Liver (tissue), 9 donors: ENCODE data around the gene RAB14. TPM values are rescaled to one million over a fixed set of nuclear protein-coding genes. Genes with fewer than 3 reads are reported as not detected.

Experiments
- DNase-seq: peaks from one replicate; pipeline ENCODE4 v3.0.0-alpha.2; 2017; ENCODE audit warnings: low spot score
- H3K27ac ChIP-seq, 2 donors: one replicate each; pipeline ENCODE4 v1.7.0; 2013; ENCODE audit warnings: inconsistent platforms in 2 of 2, low read length in 2 of 2, control low read depth in 1 of 2, low read depth in 1 of 2, mild to moderate bottlenecking in 1 of 2
- H3K27me3 ChIP-seq, 4 donors: one replicate each; pipeline versions ENCODE4 v1.6.1 to v1.7.0; 2013; ENCODE audit warnings: low read length in 3 of 4, inconsistent platforms in 1 of 4, mild to moderate bottlenecking in 1 of 4, moderate library complexity in 1 of 4; ENCODE audit not compliant: control insufficient read depth in 4 of 4, insufficient read depth in 4 of 4
- H3K36me3 ChIP-seq, 4 donors: one replicate each; pipeline versions ENCODE4 v1.6.1 to v1.7.0; 2013; ENCODE audit warnings: low read length in 3 of 4, mild to moderate bottlenecking in 3 of 4, low read depth in 1 of 4, moderate library complexity in 1 of 4; ENCODE audit not compliant: control insufficient read depth in 4 of 4, insufficient read depth in 3 of 4
- H3K4me1 ChIP-seq, 4 donors: one replicate each; pipeline versions ENCODE4 v1.6.1 to v1.7.0; 2013; ENCODE audit warnings: low read length in 3 of 4, mild to moderate bottlenecking in 3 of 4, moderate library complexity in 1 of 4; ENCODE audit not compliant: control insufficient read depth in 4 of 4, insufficient read depth in 4 of 4
- H3K4me3 ChIP-seq, 3 donors: one replicate each; pipeline versions ENCODE4 v1.6.1 to v1.7.0; 2013; ENCODE audit warnings: low read length in 3 of 3, control low read depth in 1 of 3, low read depth in 1 of 3, mild to moderate bottlenecking in 1 of 3
- H3K9ac ChIP-seq, 2 donors: one replicate each; pipeline ENCODE4 v1.7.0; 2013; ENCODE audit warnings: low read length in 2 of 2, mild to moderate bottlenecking in 2 of 2, moderate library complexity in 2 of 2, control low read depth in 1 of 2, low read depth in 1 of 2
- H3K9me3 ChIP-seq, 4 donors: one replicate each; pipeline versions ENCODE4 v1.6.1 to v1.7.0; 2013; ENCODE audit warnings: low read length in 3 of 4; ENCODE audit not compliant: control insufficient read depth in 4 of 4
- ATF3 ChIP-seq: IDR thresholded peaks from 2 replicates; pipeline ENCODE4 v1.6.1; 2016; ENCODE audit warnings: antibody characterized with exemption
- CTCF ChIP-seq: fragments of 150-350 bp; IDR thresholded peaks from 2 replicates; pipeline ENCODE4 v1.5.1; 2017; ENCODE audit warnings: improper control_type of control experiment, low read depth, low read length; ENCODE audit not compliant: missing input control
- FOXA1 ChIP-seq: IDR thresholded peaks from 2 replicates; pipeline ENCODE4 v1.6.1; 2016; ENCODE audit warnings: antibody characterized with exemption
- FOXA2 ChIP-seq: IDR thresholded peaks from 2 replicates; pipeline ENCODE4 v1.6.1; 2016; ENCODE audit warnings: antibody characterized with exemption
- GABPA ChIP-seq, 2 donors: IDR thresholded peaks in 1 of 2; conservative IDR thresholded peaks in 1 of 2; 2 replicates each; pipeline ENCODE4 v1.6.1; 2016; ENCODE audit warnings: antibody characterized with exemption in 2 of 2, mild to moderate bottlenecking in 1 of 2, moderate library complexity in 1 of 2
- HNF4A ChIP-seq, 2 donors: conservative IDR thresholded peaks; 2 replicates each; pipeline ENCODE4 v1.6.1; 2016; ENCODE audit warnings: antibody characterized with exemption in 2 of 2, mild to moderate bottlenecking in 2 of 2
- HNF4G ChIP-seq: IDR thresholded peaks from 2 replicates; pipeline ENCODE4 v1.6.1; 2016; ENCODE audit warnings: antibody characterized with exemption
- JUND ChIP-seq, 2 donors: IDR thresholded peaks; 2 replicates each; pipeline ENCODE4 v1.6.1; 2016; ENCODE audit warnings: antibody characterized with exemption in 2 of 2
- MAX ChIP-seq: IDR thresholded peaks from 2 replicates; pipeline ENCODE4 v1.6.1; 2016; ENCODE audit warnings: antibody characterized with exemption
- NR2F2 ChIP-seq: IDR thresholded peaks from 2 replicates; pipeline ENCODE4 v1.6.1; 2016; ENCODE audit warnings: antibody characterized with exemption
- RAD21 ChIP-seq, 2 donors: IDR thresholded peaks; 2 replicates each; pipeline ENCODE4 v1.6.1; 2016; ENCODE audit warnings: antibody characterized with exemption in 2 of 2, mild to moderate bottlenecking in 2 of 2
- REST ChIP-seq: IDR thresholded peaks from 2 replicates; pipeline ENCODE4 v1.6.1; 2016; ENCODE audit warnings: antibody characterized with exemption, mild to moderate bottlenecking
- SP1 ChIP-seq: IDR thresholded peaks from 2 replicates; pipeline ENCODE4 v1.6.1; 2018; ENCODE audit warnings: antibody characterized with exemption, mild to moderate bottlenecking
- TAF1 ChIP-seq: conservative IDR thresholded peaks from 2 replicates; pipeline ENCODE4 v1.6.1; 2016; ENCODE audit warnings: antibody characterized with exemption, mild to moderate bottlenecking
- YY1 ChIP-seq: IDR thresholded peaks from 2 replicates; pipeline ENCODE4 v1.6.1; 2016; ENCODE audit warnings: antibody characterized with exemption, mild to moderate bottlenecking
- ZBTB33 ChIP-seq: IDR thresholded peaks from 2 replicates; pipeline ENCODE4 v1.6.1; 2016; ENCODE audit warnings: antibody characterized with exemption
- WGBS: extraction: QIAGEN DNeasy Blood & Tissue Kit; methylation state at CpG from one replicate; pipeline ENCODE4 v1.1.7; 2013; 5-methylcytosine and 5-hydroxymethylcytosine counted together
- polyA plus RNA-seq, 2 donors: library from polyadenylated mRNA; stranded (reverse) in 1 of 2; unstranded in 1 of 2; fragments of 200-250 nt in 1 of 2; fragments of >200 nt in 1 of 2; fragmentation: Nextera tagmentation in 1 of 2; extraction: Ambion mirVana in 1 of 2; gene quantifications; one replicate each; pipeline versions ENCODE4 v1.2.1 to v1.2.3, GENCODE V29; 2013 to 2015
- total RNA-seq, 2 donors: library from RNA; depleted of rRNA; stranded (reverse); fragments of >200 nt; gene quantifications; one replicate each; pipeline ENCODE4 v1.2.3, GENCODE V29; 2014
- donor health status: healthy.
- donor health status: healthy.
- donor health status: healthy.
- donor health status: healthy.
- donor health status: healthy.

The RAB14 gene
- total and polyA plus RNA-seq, 4 donors: 25.9 to 48.2 (median 36.5) TPM

- Histone ChIP-seq H3K36me3 (no peaks in the 10 kb centered on the region), H3K27me3 (no peaks in the 10 kb centered on the region), H3K4me3 (no peak overlapping the region), H3K9me3 (no peaks in the 10 kb centered on the region), H3K27ac (no peak overlapping the region), H3K9ac (no peak overlapping the region), H3K4me1 (no peaks in the 10 kb centered on the region)
- no peak for TF ChIP-seq SP1
- TF ChIP-seq CTCF: no peak
- no peak for TF ChIP-seq ATF3
- TF ChIP-seq ZBTB33: no peak
- TF ChIP-seq HNF4A (conservative IDR thresholded peaks at IDR 0.05): no peak
- TF ChIP-seq TAF1: no peak
- TF ChIP-seq GABPA (IDR thresholded peaks at IDR 0.05 in 1 of 2, conservative IDR thresholded peaks at IDR 0.05 in 1 of 2): no peak
- no peak for TF ChIP-seq NR2F2
- no peak for TF ChIP-seq JUND (IDR thresholded peaks at IDR 0.05)
- TF ChIP-seq FOXA2: no peak
- TF ChIP-seq REST: no peak
- TF ChIP-seq FOXA1: no peak
- TF ChIP-seq RAD21 (IDR thresholded peaks at IDR 0.05): no peak
- TF ChIP-seq HNF4G: no peak
- no peak for DNase-seq
- 96% methylated on average over 4 of the region's 4 CpGs for WGBS
Measured at GRCh38 chr9:121217609-121218292, 16.1 kb upstream of the RAB14 start.

- H3K4me1 ChIP-seq: no peaks in the 10 kb centered on the region
- H3K4me3 ChIP-seq: no peak overlapping the region
- 84% methylated on average over 3 of the region's 3 CpGs for WGBS
- no peaks in the 10 kb centered on the region for H3K36me3 ChIP-seq
- H3K9ac ChIP-seq: no peak overlapping the region
- H3K9me3 ChIP-seq: no peaks in the 10 kb centered on the region
- H3K27ac ChIP-seq: no peak overlapping the region
- no peak for DNase-seq
- no peaks in the 10 kb centered on the region for H3K27me3 ChIP-seq
- TF ChIP-seq GABPA (IDR thresholded peaks at IDR 0.05 in 1 of 2, conservative IDR thresholded peaks at IDR 0.05 in 1 of 2) (no peak), ATF3 (no peak), SP1 (no peak), FOXA2 (no peak), YY1 (no peak), NR2F2 (no peak), CTCF (no peak), MAX (no peak)
Measured at GRCh38 chr9:121216271-121216805, 14.7 kb upstream of the RAB14 start.
